Measurements from ENCODE around the gene STEEP1. TPM values are rescaled to one million over a fixed set of nuclear protein-coding genes. Genes with fewer than 3 reads are reported as not detected.

The STEEP1 gene
- total and polyA plus RNA-seq, 2 of the 13 experiments (the other 11 are each of a cell fraction or from before 2014, with no cell fraction given): 7.7 to 23.1 TPM

Other genes with a start within 250 kb of the STEEP1 start
- 13.2 and 14.1 TPM in 2 replicates for gene SLC25A43, start 166.1 kb downstream of the STEEP1 start, total RNA-seq (2016; rRNA removed; fragmentation: Illumina TruSeq; extraction: Trizol)
- gene SLC25A43, start 166.1 kb downstream of the STEEP1 start, polyA plus RNA-seq (2011; rRNA removed): 5.8 and 6.4 TPM in 2 replicates
- 300 and 472 TPM in 2 replicates for gene SLC25A5, start 97.0 kb downstream of the STEEP1 start, total RNA-seq (2016; rRNA removed; fragmentation: Illumina TruSeq; extraction: Trizol)
- gene SLC25A5, start 97.0 kb downstream of the STEEP1 start, polyA plus RNA-seq (2011; rRNA removed): 356 and 402 TPM in 2 replicates
- gene UBE2A, start 9.2 kb upstream of the STEEP1 start, total RNA-seq (2016; rRNA removed; fragmentation: Illumina TruSeq; extraction: Trizol): 17.0 and 22.0 TPM in 2 replicates
- gene UBE2A, start 9.2 kb upstream of the STEEP1 start, polyA plus RNA-seq (2011; rRNA removed): 24.8 and 30.5 TPM in 2 replicates
- gene NKRF, start 41.0 kb upstream of the STEEP1 start, total RNA-seq (2016; rRNA removed; fragmentation: Illumina TruSeq; extraction: Trizol): 6.0 and 12.2 TPM in 2 replicates
- gene NKRF, start 41.0 kb upstream of the STEEP1 start, polyA plus RNA-seq (2011; rRNA removed): 2.9 and 3.3 TPM in 2 replicates
- 21.7 and 34.1 TPM in 2 replicates for gene SEPTIN6, start 127.8 kb upstream of the STEEP1 start, total RNA-seq (2016; rRNA removed; fragmentation: Illumina TruSeq; extraction: Trizol)
- 35.9 and 38.3 TPM in 2 replicates for gene SEPTIN6, start 127.8 kb upstream of the STEEP1 start, polyA plus RNA-seq (2011; rRNA removed)
- gene SOWAHD, start 193.2 kb upstream of the STEEP1 start, total RNA-seq (2016; rRNA removed; fragmentation: Illumina TruSeq; extraction: Trizol): 0.62 and 1.0 TPM in 2 replicates
- gene SOWAHD, start 193.2 kb upstream of the STEEP1 start, polyA plus RNA-seq (2011; rRNA removed): 1.3 and 2.1 TPM in 2 replicates
- gene RPL39, start 226.2 kb upstream of the STEEP1 start, total RNA-seq (2016; rRNA removed; fragmentation: Illumina TruSeq; extraction: Trizol): 3,547 and 3,928 TPM in 2 replicates
- 2,024 and 2,312 TPM in 2 replicates for gene RPL39, start 226.2 kb upstream of the STEEP1 start, polyA plus RNA-seq (2011; rRNA removed)

Measured in HepG2 (cell line).